ENCODE data around the gene GNL3.

DNA sequence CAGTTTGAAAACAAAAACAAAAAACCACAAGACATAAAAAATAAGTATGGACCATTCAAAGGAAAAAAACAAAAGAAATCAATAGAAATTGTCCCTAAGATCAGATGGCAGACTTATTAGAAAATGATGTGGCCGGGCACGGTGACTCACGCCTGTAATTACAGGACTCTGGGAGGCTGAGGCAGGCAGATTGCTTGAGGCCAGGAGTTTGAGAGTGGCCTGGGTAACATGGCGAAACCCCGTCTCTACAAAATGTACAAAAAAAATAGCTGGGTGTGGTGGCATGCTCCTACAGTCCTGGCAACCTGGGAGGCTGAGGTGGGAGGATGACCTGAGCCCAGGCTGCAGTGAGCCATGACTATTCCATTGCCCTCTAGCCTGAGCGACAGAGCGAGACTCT, 36.7 kb downstream of the GNL3 start:
- TF ChIP-seq, protein P1, sequence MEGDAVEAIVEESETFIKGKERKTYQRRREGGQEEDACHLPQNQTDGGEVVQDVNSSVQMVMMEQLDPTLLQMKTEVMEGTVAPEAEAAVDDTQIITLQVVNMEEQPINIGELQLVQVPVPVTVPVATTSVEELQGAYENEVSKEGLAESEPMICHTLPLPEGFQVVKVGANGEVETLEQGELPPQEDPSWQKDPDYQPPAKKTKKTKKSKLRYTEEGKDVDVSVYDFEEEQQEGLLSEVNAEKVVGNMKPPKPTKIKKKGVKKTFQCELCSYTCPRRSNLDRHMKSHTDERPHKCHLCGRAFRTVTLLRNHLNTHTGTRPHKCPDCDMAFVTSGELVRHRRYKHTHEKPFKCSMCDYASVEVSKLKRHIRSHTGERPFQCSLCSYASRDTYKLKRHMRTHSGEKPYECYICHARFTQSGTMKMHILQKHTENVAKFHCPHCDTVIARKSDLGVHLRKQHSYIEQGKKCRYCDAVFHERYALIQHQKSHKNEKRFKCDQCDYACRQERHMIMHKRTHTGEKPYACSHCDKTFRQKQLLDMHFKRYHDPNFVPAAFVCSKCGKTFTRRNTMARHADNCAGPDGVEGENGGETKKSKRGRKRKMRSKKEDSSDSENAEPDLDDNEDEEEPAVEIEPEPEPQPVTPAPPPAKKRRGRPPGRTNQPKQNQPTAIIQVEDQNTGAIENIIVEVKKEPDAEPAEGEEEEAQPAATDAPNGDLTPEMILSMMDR (conservative IDR thresholded peaks at IDR 0.05; ENCODE audit: low read length), result no peak
- no peak for TF ChIP-seq EZH2phosphoT487 (IDR thresholded peaks at IDR 0.05; ENCODE audit: borderline replicate concordance, low read depth, low read length)

Data from OCI-LY7 (cell line).